HL-60 (cell line): ENCODE data around the gene FYN.

Experiments
- DNase-seq, 2 experiments: peaks; one replicate each; pipeline ENCODE4 v3.0.0-alpha.2; 2010 to 2020; ENCODE audit warnings: low read depth in 1 of 2, low spot score in 1 of 2
- H3K27ac ChIP-seq: fragments of 250-450 bp; sonication (Bioruptor Pico); replicated peaks from 2 replicates; pipeline ENCODE4 v1.5.1; 2020; ENCODE audit warnings: mild to moderate bottlenecking, moderate library complexity
- H3K27me3 ChIP-seq: fragments of 250-450 bp; sonication (Bioruptor Pico); 2 replicates; pipeline ENCODE4 v1.5.1; 2021; ENCODE audit warnings: mild to moderate bottlenecking, moderate library complexity; ENCODE audit not compliant: insufficient read depth, poor library complexity, severe bottlenecking
- H3K4me3 ChIP-seq: replicated peaks from 2 replicates; pipeline ENCODE4 v1.5.1; 2011; ENCODE audit warnings: mild to moderate bottlenecking, control low read depth, low read length; ENCODE audit not compliant: insufficient read depth
- CTCF ChIP-seq: IDR thresholded peaks from one replicate; pipeline ENCODE4 v1.5.1; 2011; ENCODE audit warnings: low read length, control low read depth, inconsistent platforms; ENCODE audit not compliant: insufficient read depth
- GABPA ChIP-seq: IDR thresholded peaks from 2 replicates; pipeline ENCODE4 v1.6.1; 2012; ENCODE audit warnings: low read depth
- POLR2AphosphoS5 ChIP-seq: IDR thresholded peaks from 2 replicates; pipeline ENCODE4 v1.6.1; 2012; ENCODE audit warnings: low read depth
- REST ChIP-seq: IDR thresholded peaks from 2 replicates; pipeline ENCODE4 v1.6.1; 2012; ENCODE audit warnings: low read depth; ENCODE audit not compliant: insufficient replicate concordance
- SPI1 ChIP-seq: IDR thresholded peaks from 2 replicates; pipeline ENCODE4 v1.6.1; 2012; ENCODE audit warnings: low read depth, mild to moderate bottlenecking, borderline replicate concordance

Gene FYN

GRCh38 chr6:111805511-111806164 is 67.6 kb downstream of the FYN start:
- no peak for DNase-seq
- no peak for TF ChIP-seq CTCF
- TF ChIP-seq SPI1, result no peak
- TF ChIP-seq GABPA, result no peak
- no peak for TF ChIP-seq POLR2AphosphoS5
- H3K27ac ChIP-seq, result no peak overlapping the region

GRCh38 chr6:111804627-111805235 is 68.5 kb downstream of the FYN start:
- TF ChIP-seq CTCF (no peak), POLR2AphosphoS5 (no peak)
- no peak overlapping the region for H3K27ac ChIP-seq
- H3K27me3 ChIP-seq, result no peaks in the 10 kb centered on the region
- no peak for DNase-seq
- H3K4me3 ChIP-seq, result no peak overlapping the region

More at GRCh38 chr6:111805511-111806164, 67.6 kb downstream of the FYN start:
- Histone ChIP-seq H3K27me3 (no peaks in the 10 kb centered on the region), H3K4me3 (no peak overlapping the region)

GRCh38 chr6:111803804-111804203 is 69.4 kb downstream of the FYN start:
- Histone ChIP-seq H3K27me3 (no peaks in the 10 kb centered on the region), H3K4me3 (no peak overlapping the region), H3K27ac (no peak overlapping the region)
- DNase-seq, result no peak
- TF ChIP-seq SPI1 (no peak), POLR2AphosphoS5 (no peak), GABPA (no peak), CTCF (no peak), REST (no peak)

- no peaks in the 10 kb centered on the region for H3K27me3 ChIP-seq
- no peak overlapping the region for H3K4me3 ChIP-seq
- H3K27ac ChIP-seq, result no peak overlapping the region
- TF ChIP-seq GABPA, result no peak
- TF ChIP-seq REST, result no peak
- DNase-seq, result no peak
These were observed 69.9 kb downstream of the FYN start for GRCh38 chr6:111803371-111803770.
